HepG2 (cell line): ENCODE data around the gene FRMD4A. TPM values are rescaled to one million over a fixed set of nuclear protein-coding genes. Genes with fewer than 3 reads are reported as not detected.

ENCODE experiments used
- ATAC-seq: fragments of 200-7000 bp; cut with Tn5 transposase; 3 replicates; pipeline ENCODE4 v1.9.1; 2020; ENCODE audit warnings: mild to moderate bottlenecking, moderate library complexity
- BruUV-seq: library from RNA; stranded (reverse); fragments of 400-500 nt; replicated peaks from 2 replicates; lab custom pipeline; 2021; lab: Mats Ljungman, UMichigan
- CTCF ChIA-PET: fragments of 300-600 bp; formaldehyde crosslinking; extraction: SDS; loops from one replicate; lab custom pipeline; 2021; ENCODE audit warnings: low total read pairs, inconsistent platforms, low intra/inter-chr PET ratio; lab: Yijun Ruan, JAX
- POLR2A ChIA-PET: fragments of 350-600 bp; sonication (Branson Sonifier 250); formaldehyde crosslinking; loops from one replicate; lab custom pipeline; 2020; ENCODE audit warnings: antibody characterized with exemption, inconsistent platforms; lab: Yijun Ruan, JAX
- DNase-seq: peaks from one replicate; pipeline ENCODE4 v3.0.0-alpha.2; 2015; ENCODE audit warnings: low spot score
- FAIRE-seq: peaks from 3 replicates; lab custom pipeline; 2011; peaks lifted over from hg19 to GRCh38; lab: Jason Lieb, UNC
- H2AFZ ChIP-seq: one replicate; pipeline ENCODE4 v1.6.1; 2011; ENCODE audit warnings: low read length, inconsistent platforms
- H3K27ac ChIP-seq: fragments of 300-600 bp; 3 replicates; pipeline ENCODE4 v1.8.0; 2011; ENCODE audit warnings: mixed run types, mild to moderate bottlenecking, mixed read lengths, low read length, inconsistent platforms; ENCODE audit not compliant: insufficient read depth; ENCODE audit errors: extremely low read length
- H3K27me3 ChIP-seq, 2 experiments: fragments of 200-600 bp in 1 of 2; 2 replicates in 1 of 2; 3 replicates in 1 of 2; pipeline versions ENCODE4 v1.6.0 to v1.8.0; 2011; ENCODE audit warnings: low read length in 2 of 2, mild to moderate bottlenecking in 2 of 2, moderate library complexity in 2 of 2, inconsistent platforms in 1 of 2; ENCODE audit not compliant: insufficient read depth in 2 of 2, control insufficient read depth in 1 of 2
- H3K36me3 ChIP-seq, 2 experiments: fragments of 200-600 bp in 1 of 2; replicated peaks in 1 of 2; 2 replicates in 1 of 2; 3 replicates in 1 of 2; pipeline versions ENCODE4 v1.5.1 to v1.8.0; 2011; ENCODE audit warnings: low read length in 2 of 2, inconsistent platforms in 1 of 2; ENCODE audit not compliant: insufficient read depth in 2 of 2, control insufficient read depth in 1 of 2
- H3K4me1 ChIP-seq: 2 replicates; pipeline ENCODE4 v1.5.1; 2012; ENCODE audit warnings: low read length, inconsistent platforms; ENCODE audit not compliant: insufficient read depth
- H3K4me2 ChIP-seq: 2 replicates; pipeline ENCODE4 v1.6.0; 2011; ENCODE audit warnings: low read depth, low read length, inconsistent platforms
- H3K4me3 ChIP-seq, 3 experiments: fragments of 200-600 bp in 1 of 3; sonication (generic), shearing (Covaris generic) in 1 of 3; replicated peaks in 1 of 3; 2 replicates each; pipeline ENCODE4 v1.5.1; 2011 to 2016; ENCODE audit warnings: low read length in 3 of 3, inconsistent platforms in 2 of 3, low read depth in 2 of 3, mild to moderate bottlenecking in 2 of 3, control low read depth in 1 of 3, mixed read lengths in 1 of 3; ENCODE audit not compliant: insufficient read depth in 1 of 3
- H3K79me2 ChIP-seq: one replicate; pipeline ENCODE4 v1.6.1; 2011; ENCODE audit warnings: low read length, inconsistent platforms; ENCODE audit not compliant: insufficient read depth
- H3K9ac ChIP-seq: 2 replicates; pipeline ENCODE4 v1.6.0; 2011; ENCODE audit warnings: mild to moderate bottlenecking, low read depth, low read length, inconsistent platforms; ENCODE audit not compliant: insufficient read depth
- H3K9me3 ChIP-seq: 2 replicates; pipeline ENCODE4 v1.5.1; 2012; ENCODE audit warnings: mild to moderate bottlenecking, low read length
- H4K20me1 ChIP-seq: 2 replicates; pipeline ENCODE4 v1.6.0; 2011; ENCODE audit warnings: inconsistent platforms, mild to moderate bottlenecking, low read length, moderate library complexity; ENCODE audit not compliant: insufficient read depth
- MXI1 ChIP-seq: IDR thresholded peaks from 3 replicates; pipeline ENCODE4 v1.6.1; 2012; ENCODE audit warnings: low read depth, low read length, inconsistent platforms, borderline replicate concordance
- PRDM10 ChIP-seq: sonication (generic); formaldehyde crosslinking; IDR thresholded peaks from 2 replicates; pipeline ENCODE4 v1.4.0; 2020; ENCODE audit warnings: low read depth, missing genetic modification reagents
- STAG1 ChIP-seq: sonication (generic); formaldehyde crosslinking; IDR thresholded peaks from 2 replicates; pipeline ENCODE4 v1.4.0; 2020; ENCODE audit warnings: missing genetic modification reagents
- TAF15 ChIP-seq: fragments of 200-400 bp; formaldehyde crosslinking; IDR thresholded peaks from one replicate; pipeline ENCODE4 v1.6.1; 2018; ENCODE audit warnings: mild to moderate bottlenecking, low read depth, low read length; ENCODE audit not compliant: poor library complexity, severe bottlenecking
- ZNF776 ChIP-seq: sonication (generic); formaldehyde crosslinking; IDR thresholded peaks from 2 replicates; pipeline ENCODE4 v1.4.0; 2020; ENCODE audit warnings: mild to moderate bottlenecking, missing genetic modification reagents
- WGBS: methylation state at CpG from one replicate; pipeline ENCODE4 v1.1.6; 2017; ENCODE audit warnings: low lambda C conversion rate; 5-methylcytosine and 5-hydroxymethylcytosine counted together
- in situ Hi-C: cut with HindIII; loops from 2 replicates; pipeline ENCODE4 v1.10.0; 2017; ENCODE audit warnings: low pct_unique_long_range_greater_than_20kb; ENCODE audit not compliant: extremely low pct_ligation_motif_present
- intact Hi-C: fragments of 100-400 bp; cut with micrococcal nuclease; formaldehyde crosslinking; loops from one replicate; pipeline ENCODE4 v1.10.0; 2022; ENCODE audit not compliant: unreplicated experiment
- polyA plus RNA-seq, 8 experiments: library from polyadenylated mRNA; depleted of rRNA in 3 of 8; stranded (reverse) in 7 of 8; unstranded in 1 of 8; fragments of >200 nt; fragmentation: Illumina TruSeq in 4 of 8; extraction: Trizol in 4 of 8; gene quantifications; 2 replicates each; pipeline versions ENCODE4 v1.2.1 to v1.2.3, GENCODE V29; 2011 to 2016; ENCODE audit warnings: low read depth in 4 of 8, missing spikeins in 1 of 8, mixed read lengths in 1 of 8; ENCODE audit not compliant: insufficient read depth in 1 of 8
- total RNA-seq, 5 experiments: library from RNA; depleted of rRNA; stranded (reverse); fragments of >200 nt; fragmentation: Illumina TruSeq; extraction: Trizol; gene quantifications; 2 replicates each; pipeline ENCODE4 v1.2.3, GENCODE V29; 2016; ENCODE audit warnings: low read depth in 1 of 5

The FRMD4A gene
- total and polyA plus RNA-seq, 2 of the 13 experiments (the other 11 are each of a cell fraction or from before 2014, with no cell fraction given) = 0.09 to 0.26 TPM

GRCh38 chr10:13705526-13706174, 625.1 kb downstream of the FRMD4A start:
- Histone ChIP-seq H3K79me2 (no peaks in the 10 kb centered on the region), H4K20me1 (no peaks in the 10 kb centered on the region), H3K27ac (no peak overlapping the region), H3K4me1 (peaks cover 30% of the 10 kb centered on the region), H3K4me2 (no peak overlapping the region), H2AFZ (no peak overlapping the region), H3K27me3 (peaks cover 0 to 37% of the 10 kb centered on the region in 2 experiments; a peak in 4 of 5 replicates), H3K9ac (no peak overlapping the region), H3K9me3 (no peaks in the 10 kb centered on the region), H3K36me3 (no peaks in the 10 kb centered on the region), H3K4me3 (no peak overlapping the region)
- ATAC-seq (no peak), FAIRE-seq (no peak), DNase-seq (no peak)
- intact Hi-C loops = loop anchor here (5.0 kb wide), 1 partner anchor 62 kb away; no protein-coding TSS in a partner anchor
- in situ Hi-C loops = no loop called here
- CTCF ChIA-PET = no interaction called here
- 67% methylated on average over 7 of the region's 10 CpGs for WGBS
- BruUV-seq = no TSS peak
- POLR2A ChIA-PET = no interaction called here
- TF ChIP-seq TAF15 = no peak
- no peak for TF ChIP-seq PRDM10 (CRISPR knock-in tag)
- TF ChIP-seq STAG1 (CRISPR knock-in tag) = no peak
- no peak for TF ChIP-seq ZNF776 (CRISPR knock-in tag)
- no peak for TF ChIP-seq MXI1
